ENCODE results near the gene UFSP2. TPM values are rescaled to one million over a fixed set of nuclear protein-coding genes. Genes with fewer than 3 reads are reported as not detected.

The UFSP2 gene, protein sequence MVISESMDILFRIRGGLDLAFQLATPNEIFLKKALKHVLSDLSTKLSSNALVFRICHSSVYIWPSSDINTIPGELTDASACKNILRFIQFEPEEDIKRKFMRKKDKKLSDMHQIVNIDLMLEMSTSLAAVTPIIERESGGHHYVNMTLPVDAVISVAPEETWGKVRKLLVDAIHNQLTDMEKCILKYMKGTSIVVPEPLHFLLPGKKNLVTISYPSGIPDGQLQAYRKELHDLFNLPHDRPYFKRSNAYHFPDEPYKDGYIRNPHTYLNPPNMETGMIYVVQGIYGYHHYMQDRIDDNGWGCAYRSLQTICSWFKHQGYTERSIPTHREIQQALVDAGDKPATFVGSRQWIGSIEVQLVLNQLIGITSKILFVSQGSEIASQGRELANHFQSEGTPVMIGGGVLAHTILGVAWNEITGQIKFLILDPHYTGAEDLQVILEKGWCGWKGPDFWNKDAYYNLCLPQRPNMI
- polyA plus RNA-seq (ENCODE audit: insufficient read length), result 81.9 TPM
- long read RNA-seq, donor 1, transcript UFSP2-201 (12 exons, 1,630 nt), result major isoform, 20 of 44 reads
- long read RNA-seq, donor 1, partial matches to known transcripts, result 21 of 44 reads
- long read RNA-seq, donor 1, other reads (novel, unspliced or antisense), result 0 of 44 reads
- long read RNA-seq, donor 2, transcript UFSP2-201 (12 exons, 1,630 nt), result major isoform, 16 of 19 reads
- long read RNA-seq, donor 2, partial matches to known transcripts, result 0 of 19 reads
- long read RNA-seq, donor 2, other reads (novel, unspliced or antisense), result 0 of 19 reads
- long read RNA-seq, donor 3, transcript UFSP2-201 (12 exons, 1,630 nt), result major isoform, 13 of 27 reads
- long read RNA-seq, donor 3, partial matches to known transcripts, result 10 of 27 reads
- long read RNA-seq, donor 3, other reads (novel, unspliced or antisense), result 0 of 27 reads
- long read RNA-seq, donor 4, partial matches to known transcripts, result 0 of 1 reads
- long read RNA-seq, donor 4, other reads (novel, unspliced or antisense), result 0 of 1 reads
- long read RNA-seq, donor 5, transcript UFSP2-201 (12 exons, 1,630 nt), result major isoform, 26 of 54 reads
- long read RNA-seq, donor 5, partial matches to known transcripts, result 26 of 54 reads
- long read RNA-seq, donor 5, other reads (novel, unspliced or antisense), result 0 of 54 reads
- long read RNA-seq, donor 6, transcript UFSP2-201 (12 exons, 1,630 nt), result major isoform, 15 of 20 reads
- long read RNA-seq, donor 6, partial matches to known transcripts, result 5 of 20 reads
- long read RNA-seq, donor 6, other reads (novel, unspliced or antisense), result 0 of 20 reads
- long read RNA-seq, donor 7, transcript UFSP2-201 (12 exons, 1,630 nt), result major isoform, 18 of 71 reads
- long read RNA-seq, donor 7, partial matches to known transcripts, result 37 of 71 reads
- long read RNA-seq, donor 7, other reads (novel, unspliced or antisense), result 14 of 71 reads
- long read RNA-seq, donor 8, transcript UFSP2-201 (12 exons, 1,630 nt), result major isoform, 11 of 12 reads
- long read RNA-seq, donor 8, partial matches to known transcripts, result 0 of 12 reads
- long read RNA-seq, donor 8, other reads (novel, unspliced or antisense), result 0 of 12 reads

GRCh38 chr4:185425647-185426352 lies at the start of gene UFSP2:
TSS of gene UFSP2 (minus strand) at chr4:185425964. CDS start at chr4:185425868, 96 bp downstream.
- peak; percentile 91 for DNase-seq

DNA sequence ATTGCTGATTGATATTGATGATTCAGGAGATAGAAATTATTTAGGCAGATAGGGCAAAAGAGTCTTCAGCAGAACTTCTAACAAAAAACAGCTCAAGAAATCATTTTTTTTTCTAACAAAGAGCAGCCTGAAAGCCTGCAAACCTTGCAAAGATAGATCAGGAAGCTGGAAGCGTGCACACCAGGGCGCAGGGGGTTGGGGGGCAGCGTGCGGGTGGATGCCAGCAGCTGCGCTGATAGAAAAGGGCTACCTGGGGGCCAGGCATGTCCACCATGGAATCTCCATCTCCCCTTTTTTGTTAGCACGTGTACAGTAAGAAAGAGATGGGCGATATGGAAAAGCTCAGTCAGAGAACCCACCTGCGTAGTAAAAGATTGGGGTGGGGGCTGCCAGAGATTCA lies 47.5 kb upstream of the UFSP2 start:
- DNase-seq, result no peak

GRCh38 chr4:185472103-185472542 lies 46.4 kb upstream of the UFSP2 start:
- DNase-seq, result no peak

GRCh38 chr4:185471235-185472102 lies 45.7 kb upstream of the UFSP2 start, which contains the start of gene CCDC110:
TSS of gene CCDC110 (minus strand) at chr4:185471733. CDS start at chr4:185471683, 50 bp downstream.
- peak; percentile 87 for DNase-seq

DNA sequence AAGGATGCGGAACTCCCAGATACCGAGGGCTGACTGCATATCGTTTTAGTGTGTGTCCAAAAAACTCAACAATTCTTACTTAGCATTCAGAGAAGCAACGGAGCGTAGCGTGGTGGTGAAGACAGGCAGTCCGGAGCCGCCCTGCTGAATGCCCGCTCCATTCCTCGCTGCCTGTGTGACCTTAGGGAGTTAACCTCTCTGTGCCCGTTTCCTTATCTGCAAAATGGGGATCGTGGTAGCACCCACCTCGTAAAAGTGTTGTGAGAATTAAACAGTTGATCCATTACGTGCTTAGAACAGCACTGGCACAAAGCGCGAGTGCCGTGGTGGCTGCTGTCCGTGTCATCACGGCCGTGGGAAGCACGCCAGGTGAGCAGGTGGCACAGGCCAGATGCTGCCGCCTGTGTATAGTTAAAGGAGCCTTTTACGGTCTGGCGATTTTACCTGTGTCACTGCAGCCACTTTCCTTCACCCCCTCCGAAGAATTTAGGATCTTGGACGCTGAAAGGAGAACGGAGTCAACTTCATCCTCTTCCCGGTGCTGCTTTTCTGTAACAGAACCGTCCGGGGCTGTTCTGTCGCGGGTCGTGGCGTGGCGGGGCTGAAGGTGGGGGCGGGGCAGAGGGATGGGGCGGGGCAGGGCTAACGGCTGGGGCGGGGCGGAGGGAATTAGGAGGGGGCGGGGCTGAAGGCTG lies 44.9 kb upstream of the UFSP2 start:
- no peak for DNase-seq

DNA sequence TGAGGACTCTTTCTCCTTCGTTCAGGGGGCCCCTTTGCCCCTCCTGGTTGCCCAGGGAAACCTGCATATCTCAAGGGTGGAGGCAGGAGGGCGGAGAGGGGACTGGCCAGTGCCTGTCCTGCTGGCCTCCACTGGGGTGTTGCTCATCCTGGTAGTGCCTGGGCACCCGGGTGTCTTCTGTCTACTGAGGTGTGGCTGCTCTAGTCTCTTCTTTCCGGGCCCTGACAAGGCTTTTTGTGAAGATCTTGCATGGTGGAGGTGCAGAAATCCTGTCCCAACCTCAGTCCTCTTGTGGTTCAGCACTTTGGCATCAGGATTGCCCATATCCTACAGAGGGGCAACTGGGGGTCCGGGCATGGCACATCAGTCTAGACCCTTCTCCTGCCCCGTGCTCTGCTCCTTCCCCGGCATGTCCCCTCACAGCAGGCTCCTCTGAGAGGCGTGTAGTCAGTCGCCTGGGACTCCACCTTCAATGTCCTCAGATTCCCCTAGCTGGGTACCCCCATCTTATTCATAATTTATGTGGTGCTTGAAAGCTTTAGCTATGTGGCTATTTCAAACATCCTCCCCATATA lies 43.9 kb upstream of the UFSP2 start:
- no peak for DNase-seq

- no peak for DNase-seq
Observed at GRCh38 chr4:185468999-185469398, 43.2 kb upstream of the UFSP2 start.

- DNase-seq, result no peak
Observed at GRCh38 chr4:185467991-185468390, 42.2 kb upstream of the UFSP2 start.

DNA sequence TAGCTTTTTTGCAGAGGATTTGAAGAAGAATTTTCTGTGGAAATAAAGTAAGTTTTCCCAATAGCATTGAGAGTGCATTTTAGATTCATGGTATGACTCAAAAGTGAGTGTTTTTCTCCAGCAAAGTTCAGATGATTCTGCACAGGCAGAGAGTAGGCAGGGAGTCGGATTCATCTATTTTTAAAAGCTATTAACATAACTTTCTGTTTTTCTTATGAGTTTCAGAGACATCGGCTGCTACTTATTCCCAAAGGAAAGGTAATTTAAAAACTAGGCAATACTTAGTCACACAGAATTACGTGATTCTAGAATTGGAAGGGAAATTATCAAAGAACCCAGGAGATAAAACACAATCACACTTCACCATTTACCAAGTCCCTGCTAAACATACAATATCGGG lies 41.3 kb upstream of the UFSP2 start:
- DNase-seq, result no peak

- no peak for DNase-seq
Observed at GRCh38 chr4:185465707-185466106, 39.9 kb upstream of the UFSP2 start.

- no peak for DNase-seq
Observed at GRCh38 chr4:185464887-185465286, 39.1 kb upstream of the UFSP2 start.

- DNase-seq, result no peak
Observed at GRCh38 chr4:185464183-185464582, 38.4 kb upstream of the UFSP2 start.

DNA sequence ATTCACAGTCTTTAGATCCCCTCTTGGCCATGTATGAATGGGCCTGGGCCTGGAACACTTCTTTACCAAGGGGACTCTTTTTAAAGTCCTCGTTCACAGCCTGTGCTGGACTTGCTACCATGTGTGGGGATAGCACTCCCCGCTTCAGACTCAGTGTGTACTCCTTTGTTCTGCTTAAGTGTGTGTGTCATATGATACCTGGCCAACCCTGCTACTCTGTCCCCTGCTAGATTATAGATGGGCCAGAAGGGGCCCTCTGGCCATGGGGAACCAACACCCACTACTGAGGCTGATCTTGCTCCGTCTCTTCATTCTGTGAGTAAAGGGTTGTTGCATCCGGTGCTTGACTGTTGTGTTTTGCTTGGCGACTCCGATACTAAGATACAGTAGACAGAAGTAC lies 37.8 kb upstream of the UFSP2 start:
- DNase-seq, result no peak

- DNase-seq, result no peak
Observed at GRCh38 chr4:185461565-185461964, 35.8 kb upstream of the UFSP2 start.

- no peak for DNase-seq
Observed at GRCh38 chr4:185457136-185457535, 31.4 kb upstream of the UFSP2 start.

DNA sequence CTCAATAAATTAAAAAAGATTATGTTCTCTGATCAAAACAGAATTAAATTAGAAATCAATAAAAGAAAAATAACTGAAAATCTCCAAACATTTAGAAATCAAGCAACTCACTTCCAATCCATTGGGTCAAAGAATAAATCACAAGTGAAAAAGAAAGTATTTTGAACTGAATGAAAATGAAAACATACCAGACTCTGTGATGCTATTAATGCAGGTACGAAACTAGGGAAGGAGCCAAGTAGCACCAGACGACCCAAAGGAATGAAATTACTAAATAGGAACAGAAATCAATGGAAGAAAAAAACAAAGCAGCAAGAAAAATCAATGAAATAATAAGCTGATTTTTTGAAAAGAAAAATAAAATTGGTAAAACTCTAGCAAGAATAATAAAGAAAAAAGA lies 30.4 kb upstream of the UFSP2 start:
- DNase-seq, result no peak

- DNase-seq, result no peak
Observed at GRCh38 chr4:185445209-185445608, 19.4 kb upstream of the UFSP2 start.

GRCh38 chr4:185441479-185441878 lies 15.7 kb upstream of the UFSP2 start:
- no peak for DNase-seq

GRCh38 chr4:185437809-185438208 lies 12.0 kb upstream of the UFSP2 start:
- DNase-seq, result no peak
